Panc1 (cell line): Measurements from ENCODE around the gene ATP2A3.

Source experiments
- CTCF ChIP-seq: fragments of 450-650 bp; IDR thresholded peaks from 2 replicates; pipeline ENCODE4 v1.5.1; 2017; ENCODE audit warnings: mild to moderate bottlenecking
- TCF7L2 ChIP-seq: IDR thresholded peaks from 2 replicates; pipeline ENCODE4 v1.6.1; 2011; ENCODE audit warnings: mild to moderate bottlenecking, low read depth, low read length, inconsistent platforms

GRCh38 chr17:3929764-3930163 lies 34.5 kb downstream of the ATP2A3 start:
- no peak for TF ChIP-seq CTCF
- TF ChIP-seq TCF7L2: no peak
